Measurements from ENCODE around the gene ABLIM2. TPM values are rescaled to one million over a fixed set of nuclear protein-coding genes. Genes with fewer than 3 reads are reported as not detected.

Gene ABLIM2
- polyA plus RNA-seq, 2 donors: 12.4 to 14.4 TPM

- H3K9me3 ChIP-seq (ENCODE audit: control insufficient read depth in 2 of 2, insufficient read depth in 1 of 2, low read depth in 1 of 2, low read length in 1 of 2): no peaks in the 10 kb centered on the region
- H3K27ac ChIP-seq (ENCODE audit: low read depth in 2 of 2, low read length in 1 of 2): peak overlapping the region; percentile 80 to 90
- peaks cover 8 to 26% of the 10 kb centered on the region in 2 donors for H3K4me1 ChIP-seq (ENCODE audit: control insufficient read depth in 2 of 2, insufficient read depth in 2 of 2, low read length in 1 of 2)
- no peak overlapping the region for H3K4me3 ChIP-seq (ENCODE audit: low read depth in 1 of 2, low read length in 2 of 2)
- 34 to 53% methylated on average over 23 of the region's 23 CpGs for WGBS, 2 donors
- no peaks in the 10 kb centered on the region for H3K27me3 ChIP-seq (ENCODE audit: control insufficient read depth in 1 of 2, insufficient read depth in 2 of 2, low read length in 2 of 2)
- H3K36me3 ChIP-seq (ENCODE audit: control insufficient read depth in 2 of 2, insufficient read depth in 2 of 2, low read length in 1 of 2): peaks cover 0 to 2% of the 10 kb centered on the region in 2 donors
Measured at GRCh38 chr4:7964890-7965662, 193.5 kb downstream of the ABLIM2 start.

GRCh38 chr4:7964459-7964858 is 194.2 kb downstream of the ABLIM2 start:
- WGBS, 2 donors: 69 to 76% methylated on average over 5 of the region's 5 CpGs
- Histone ChIP-seq H3K9me3 (ENCODE audit: control insufficient read depth in 2 of 2, insufficient read depth in 1 of 2, low read depth in 1 of 2, low read length in 1 of 2) (no peaks in the 10 kb centered on the region), H3K4me3 (ENCODE audit: low read depth in 1 of 2, low read length in 2 of 2) (no peak overlapping the region), H3K36me3 (ENCODE audit: control insufficient read depth in 2 of 2, insufficient read depth in 2 of 2, low read length in 1 of 2) (peaks cover 0 to 2% of the 10 kb centered on the region in 2 donors), H3K27ac (ENCODE audit: low read depth in 2 of 2, low read length in 1 of 2) (peak overlapping the region; percentile 80 to 90), H3K27me3 (ENCODE audit: control insufficient read depth in 1 of 2, insufficient read depth in 2 of 2, low read length in 2 of 2) (no peaks in the 10 kb centered on the region), H3K4me1 (ENCODE audit: control insufficient read depth in 2 of 2, insufficient read depth in 2 of 2, low read length in 1 of 2) (peaks cover 10 to 28% of the 10 kb centered on the region in 2 donors)

GRCh38 chr4:7963691-7964090 is 194.9 kb downstream of the ABLIM2 start:
- Histone ChIP-seq H3K27me3 (ENCODE audit: control insufficient read depth in 1 of 2, insufficient read depth in 2 of 2, low read length in 2 of 2) (no peaks in the 10 kb centered on the region), H3K9me3 (ENCODE audit: control insufficient read depth in 2 of 2, insufficient read depth in 1 of 2, low read depth in 1 of 2, low read length in 1 of 2) (no peaks in the 10 kb centered on the region), H3K36me3 (ENCODE audit: control insufficient read depth in 2 of 2, insufficient read depth in 2 of 2, low read length in 1 of 2) (peaks cover 0 to 2% of the 10 kb centered on the region in 2 donors), H3K4me3 (ENCODE audit: low read depth in 1 of 2, low read length in 2 of 2) (no peak overlapping the region), H3K4me1 (ENCODE audit: control insufficient read depth in 2 of 2, insufficient read depth in 2 of 2, low read length in 1 of 2) (peaks cover 10 to 28% of the 10 kb centered on the region in 2 donors), H3K27ac (ENCODE audit: low read depth in 2 of 2, low read length in 1 of 2) (no peak overlapping the region)
- WGBS, 2 donors: 92 to 93% methylated on average over 12 of the region's 12 CpGs

GRCh38 chr4:7962609-7963508 is 195.8 kb downstream of the ABLIM2 start:
- Histone ChIP-seq H3K36me3 (ENCODE audit: control insufficient read depth in 2 of 2, insufficient read depth in 2 of 2, low read length in 1 of 2) (peaks cover 0 to 2% of the 10 kb centered on the region in 2 donors), H3K27ac (ENCODE audit: low read depth in 2 of 2, low read length in 1 of 2) (no peak overlapping the region), H3K4me3 (ENCODE audit: low read depth in 1 of 2, low read length in 2 of 2) (no peak overlapping the region), H3K9me3 (ENCODE audit: control insufficient read depth in 2 of 2, insufficient read depth in 1 of 2, low read depth in 1 of 2, low read length in 1 of 2) (no peaks in the 10 kb centered on the region), H3K4me1 (ENCODE audit: control insufficient read depth in 2 of 2, insufficient read depth in 2 of 2, low read length in 1 of 2) (peaks cover 10 to 25% of the 10 kb centered on the region in 2 donors), H3K27me3 (ENCODE audit: control insufficient read depth in 1 of 2, insufficient read depth in 2 of 2, low read length in 2 of 2) (no peaks in the 10 kb centered on the region)
- WGBS, 2 donors: 82 to 84% methylated on average over 17 of the region's 17 CpGs

- Histone ChIP-seq H3K4me1 (ENCODE audit: control insufficient read depth in 2 of 2, insufficient read depth in 2 of 2, low read length in 1 of 2) (peaks cover 10 to 22% of the 10 kb centered on the region in 2 donors), H3K36me3 (ENCODE audit: control insufficient read depth in 2 of 2, insufficient read depth in 2 of 2, low read length in 1 of 2) (no peaks in the 10 kb centered on the region), H3K4me3 (ENCODE audit: low read depth in 1 of 2, low read length in 2 of 2) (no peak overlapping the region), H3K9me3 (ENCODE audit: control insufficient read depth in 2 of 2, insufficient read depth in 1 of 2, low read depth in 1 of 2, low read length in 1 of 2) (no peaks in the 10 kb centered on the region), H3K27ac (ENCODE audit: low read depth in 2 of 2, low read length in 1 of 2) (peak overlapping the region; percentile 82 to 83), H3K27me3 (ENCODE audit: control insufficient read depth in 1 of 2, insufficient read depth in 2 of 2, low read length in 2 of 2) (no peaks in the 10 kb centered on the region)
- WGBS, 2 donors: 37 to 43% methylated on average over 19 of the region's 19 CpGs
Measured at GRCh38 chr4:7960790-7961655, 197.6 kb downstream of the ABLIM2 start.

- Histone ChIP-seq H3K27ac (ENCODE audit: low read depth in 2 of 2, low read length in 1 of 2) (peak overlapping the region; percentile 82 to 83), H3K9me3 (ENCODE audit: control insufficient read depth in 2 of 2, insufficient read depth in 1 of 2, low read depth in 1 of 2, low read length in 1 of 2) (no peaks in the 10 kb centered on the region), H3K36me3 (ENCODE audit: control insufficient read depth in 2 of 2, insufficient read depth in 2 of 2, low read length in 1 of 2) (no peaks in the 10 kb centered on the region), H3K27me3 (ENCODE audit: control insufficient read depth in 1 of 2, insufficient read depth in 2 of 2, low read length in 2 of 2) (no peaks in the 10 kb centered on the region), H3K4me1 (ENCODE audit: control insufficient read depth in 2 of 2, insufficient read depth in 2 of 2, low read length in 1 of 2) (peaks cover 10 to 19% of the 10 kb centered on the region in 2 donors), H3K4me3 (ENCODE audit: low read depth in 1 of 2, low read length in 2 of 2) (no peak overlapping the region)
- WGBS, 2 donors: 66 to 72% methylated on average over 11 of the region's 11 CpGs
Measured at GRCh38 chr4:7960017-7960789, 198.4 kb downstream of the ABLIM2 start.

GRCh38 chr4:7959078-7959477 is 199.5 kb downstream of the ABLIM2 start:
- no peak overlapping the region for H3K4me3 ChIP-seq (ENCODE audit: low read depth in 1 of 2, low read length in 2 of 2)
- H3K27ac ChIP-seq (ENCODE audit: low read depth in 2 of 2, low read length in 1 of 2): peak overlapping the region; percentile 37 to 50
- WGBS, 2 donors: 77 to 83% methylated on average over 7 of the region's 7 CpGs
- no peaks in the 10 kb centered on the region for H3K27me3 ChIP-seq (ENCODE audit: control insufficient read depth in 1 of 2, insufficient read depth in 2 of 2, low read length in 2 of 2)
- no peaks in the 10 kb centered on the region for H3K36me3 ChIP-seq (ENCODE audit: control insufficient read depth in 2 of 2, insufficient read depth in 2 of 2, low read length in 1 of 2)
- H3K9me3 ChIP-seq (ENCODE audit: control insufficient read depth in 2 of 2, insufficient read depth in 1 of 2, low read depth in 1 of 2, low read length in 1 of 2): no peaks in the 10 kb centered on the region
- peaks cover 5 to 16% of the 10 kb centered on the region in 2 donors for H3K4me1 ChIP-seq (ENCODE audit: control insufficient read depth in 2 of 2, insufficient read depth in 2 of 2, low read length in 1 of 2)

- no peaks in the 10 kb centered on the region for H3K27me3 ChIP-seq (ENCODE audit: control insufficient read depth in 1 of 2, insufficient read depth in 2 of 2, low read length in 2 of 2)
- no peaks in the 10 kb centered on the region for H3K36me3 ChIP-seq (ENCODE audit: control insufficient read depth in 2 of 2, insufficient read depth in 2 of 2, low read length in 1 of 2)
- H3K9me3 ChIP-seq (ENCODE audit: control insufficient read depth in 2 of 2, insufficient read depth in 1 of 2, low read depth in 1 of 2, low read length in 1 of 2): no peaks in the 10 kb centered on the region
- 70 to 87% methylated on average over 11 of the region's 11 CpGs for WGBS, 2 donors
- no peak overlapping the region for H3K27ac ChIP-seq (ENCODE audit: low read depth in 2 of 2, low read length in 1 of 2)
- peaks cover 5 to 12% of the 10 kb centered on the region in 2 donors for H3K4me1 ChIP-seq (ENCODE audit: control insufficient read depth in 2 of 2, insufficient read depth in 2 of 2, low read length in 1 of 2)
- H3K4me3 ChIP-seq (ENCODE audit: low read depth in 1 of 2, low read length in 2 of 2): no peak overlapping the region
Measured at GRCh38 chr4:7956934-7957656, 201.5 kb downstream of the ABLIM2 start.

Data from esophagus (tissue), 2 donors.